ENCODE data around the gene LMTK3.
A peak's percentile ranks its signal among the peaks of the same experiment; 100 is the strongest.

Gene LMTK3

DNA sequence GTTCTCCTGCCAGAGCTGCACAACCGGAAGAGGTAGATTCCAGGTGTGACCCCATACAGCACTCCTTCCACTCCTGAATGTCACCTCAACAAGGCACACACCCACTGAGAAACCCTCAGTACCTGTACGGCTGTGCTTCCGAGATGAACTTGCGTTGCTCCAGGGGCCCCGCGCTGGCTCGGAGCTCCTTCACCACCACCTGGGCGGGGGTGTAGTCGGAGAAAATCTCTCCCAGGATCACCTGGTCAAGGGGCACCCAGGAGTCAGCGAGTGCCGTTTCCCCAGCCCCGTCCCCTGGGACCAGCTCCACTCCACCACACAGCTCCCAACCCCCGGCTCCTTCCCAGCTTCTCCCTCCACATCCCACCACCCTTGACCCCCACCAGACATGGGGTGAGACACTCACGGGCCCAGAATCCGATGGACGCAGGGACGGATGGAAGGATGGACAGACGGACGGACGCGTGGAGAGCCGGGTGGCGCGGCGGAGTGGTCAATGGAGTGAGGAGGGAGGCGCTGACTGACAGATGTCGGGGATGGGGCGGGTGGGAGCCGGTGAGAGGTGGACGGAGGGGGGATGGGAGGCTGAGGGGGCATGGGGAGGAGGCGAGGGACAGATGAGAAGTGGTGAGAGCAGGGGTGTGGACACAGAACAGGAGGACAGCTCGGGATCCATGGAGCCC, 2.8 kb downstream of the LMTK3 start:
- TF ChIP-seq, protein P1, sequence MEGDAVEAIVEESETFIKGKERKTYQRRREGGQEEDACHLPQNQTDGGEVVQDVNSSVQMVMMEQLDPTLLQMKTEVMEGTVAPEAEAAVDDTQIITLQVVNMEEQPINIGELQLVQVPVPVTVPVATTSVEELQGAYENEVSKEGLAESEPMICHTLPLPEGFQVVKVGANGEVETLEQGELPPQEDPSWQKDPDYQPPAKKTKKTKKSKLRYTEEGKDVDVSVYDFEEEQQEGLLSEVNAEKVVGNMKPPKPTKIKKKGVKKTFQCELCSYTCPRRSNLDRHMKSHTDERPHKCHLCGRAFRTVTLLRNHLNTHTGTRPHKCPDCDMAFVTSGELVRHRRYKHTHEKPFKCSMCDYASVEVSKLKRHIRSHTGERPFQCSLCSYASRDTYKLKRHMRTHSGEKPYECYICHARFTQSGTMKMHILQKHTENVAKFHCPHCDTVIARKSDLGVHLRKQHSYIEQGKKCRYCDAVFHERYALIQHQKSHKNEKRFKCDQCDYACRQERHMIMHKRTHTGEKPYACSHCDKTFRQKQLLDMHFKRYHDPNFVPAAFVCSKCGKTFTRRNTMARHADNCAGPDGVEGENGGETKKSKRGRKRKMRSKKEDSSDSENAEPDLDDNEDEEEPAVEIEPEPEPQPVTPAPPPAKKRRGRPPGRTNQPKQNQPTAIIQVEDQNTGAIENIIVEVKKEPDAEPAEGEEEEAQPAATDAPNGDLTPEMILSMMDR (IDR thresholded peaks at IDR 0.05): no peak
- no peak for DNase-seq
- intact Hi-C loops (cut with DNase I; ENCODE audit: low total_unique reads): no loop called here
- Histone ChIP-seq H3K9me3 (no peaks in the 10 kb centered on the region), H3K4me3 (no peak overlapping the region), H3K27ac (no peak overlapping the region), H3K36me3 (no peaks in the 10 kb centered on the region), H3K4me1 (peaks cover 0 to 27% (median 16%) of the 10 kb centered on the region in 4 donors), H3K27me3 (peaks cover 3 to 59% of the 10 kb centered on the region in 2 donors)

DNA sequence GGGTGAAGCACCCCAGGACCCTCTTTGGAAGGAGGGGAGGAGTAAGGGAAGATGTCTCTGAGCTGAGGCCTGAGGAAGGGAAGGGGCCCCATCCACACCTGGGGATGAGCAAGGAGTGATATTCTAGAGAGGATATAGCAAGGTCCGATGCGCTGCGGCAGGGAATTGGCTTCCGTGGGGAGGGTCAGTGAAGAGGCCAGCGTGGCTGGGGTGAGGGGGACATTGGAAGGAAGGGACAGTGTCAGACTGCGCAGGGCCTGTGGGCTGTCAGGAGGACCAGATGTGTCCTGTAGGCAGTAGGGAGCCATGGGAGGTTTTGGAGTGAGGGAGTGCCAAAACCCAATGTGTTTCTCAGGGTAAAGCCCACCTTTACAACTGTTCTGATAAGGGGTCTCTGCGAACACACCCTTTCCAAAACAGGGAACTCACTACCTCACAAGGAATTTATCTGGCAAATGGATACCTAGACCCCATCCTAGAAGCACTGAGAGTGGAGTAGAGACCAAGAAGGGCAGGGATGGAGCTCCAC, 3.7 kb downstream of the LMTK3 start:
- H3K36me3 ChIP-seq: no peaks in the 10 kb centered on the region
- intact Hi-C loops (cut with DNase I; ENCODE audit: low total_unique reads): no loop called here
- H3K4me1 ChIP-seq: peaks cover 0 to 19% (median 10%) of the 10 kb centered on the region in 4 donors
- H3K4me3 ChIP-seq: no peak overlapping the region
- H3K9me3 ChIP-seq: no peaks in the 10 kb centered on the region
- H3K27ac ChIP-seq: no peak overlapping the region
- DNase-seq: no peak
- H3K27me3 ChIP-seq: peaks cover 3 to 50% of the 10 kb centered on the region in 2 donors
- TF ChIP-seq, protein P1 (IDR thresholded peaks at IDR 0.05): no peak

DNA sequence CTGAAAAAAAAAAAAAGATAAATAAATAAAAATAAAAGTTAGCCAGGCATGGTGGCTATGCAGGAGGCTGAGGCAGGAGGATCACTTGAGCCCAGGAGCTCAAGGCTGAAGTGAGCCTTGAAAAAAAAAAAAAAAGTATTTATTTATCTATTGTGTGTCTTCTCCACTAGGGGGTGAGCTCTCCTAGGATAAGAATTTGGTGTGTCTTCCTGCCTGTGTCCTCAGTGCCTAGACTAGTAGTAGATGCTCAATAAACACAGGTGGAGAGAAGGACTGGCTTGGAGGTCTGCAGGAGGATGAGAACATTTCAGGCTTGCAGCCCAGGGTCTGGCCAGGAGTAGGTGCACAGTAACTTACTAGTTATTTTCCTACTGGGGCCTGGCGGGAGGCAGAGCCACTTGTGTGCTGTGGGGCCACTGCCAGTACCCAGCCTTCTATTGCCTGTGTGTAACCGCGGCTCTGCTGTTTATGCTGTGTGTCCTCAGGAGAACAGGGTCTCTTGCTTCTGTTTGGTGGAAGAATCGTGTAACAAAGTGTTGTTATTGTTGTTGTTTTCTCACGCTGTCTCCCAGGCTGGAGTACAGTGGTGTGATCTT, 5.4 kb downstream of the LMTK3 start:
- intact Hi-C loops (cut with DNase I; ENCODE audit: low total_unique reads): no loop called here
- DNase-seq: peak in 1 of 2 donors; percentile 59
- Histone ChIP-seq H3K4me1 (peaks cover 0 to 19% (median 11%) of the 10 kb centered on the region in 4 donors), H3K36me3 (no peaks in the 10 kb centered on the region), H3K9me3 (no peaks in the 10 kb centered on the region), H3K27me3 (peaks cover 0 to 47% of the 10 kb centered on the region in 2 donors), H3K27ac (no peak overlapping the region), H3K4me3 (no peak overlapping the region)
- TF ChIP-seq, protein P1 (IDR thresholded peaks at IDR 0.05): peak; percentile 27 to 38

DNA sequence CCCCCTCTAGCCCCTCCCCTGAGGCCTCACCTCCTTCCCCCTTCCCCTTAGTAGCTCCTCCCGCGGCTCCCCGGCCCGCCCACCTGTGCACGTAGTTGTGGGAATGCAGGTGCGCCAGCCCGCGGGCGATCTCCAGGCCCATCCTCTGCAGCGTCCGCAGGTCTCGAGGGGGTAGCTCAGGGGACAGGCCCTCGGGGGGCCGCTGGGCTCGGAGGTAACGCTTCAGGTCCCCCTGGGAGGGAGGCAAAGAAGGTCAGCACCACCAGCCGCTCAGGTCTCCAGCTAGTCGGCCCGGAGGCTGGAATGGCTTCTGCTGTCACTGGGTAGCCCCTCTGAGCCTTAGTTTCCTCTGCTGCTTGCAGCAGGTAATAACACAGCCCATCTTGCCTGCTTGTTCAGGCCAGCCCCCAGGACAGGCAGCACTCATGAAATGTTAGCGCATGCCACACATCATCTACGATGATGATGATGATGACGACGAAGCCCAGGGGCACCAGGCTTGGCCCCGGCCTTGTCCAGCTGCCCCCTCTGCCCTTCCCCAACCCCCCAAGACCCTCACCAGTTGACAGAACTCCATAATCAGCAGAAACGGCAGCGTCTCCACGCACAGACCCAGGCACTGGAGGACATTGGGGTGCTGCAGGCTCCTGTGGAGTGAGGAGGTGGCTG, 9.2 kb downstream of the LMTK3 start:
- Histone ChIP-seq H3K9me3 (no peaks in the 10 kb centered on the region), H3K4me1 (peaks cover 0 to 24% (median 12%) of the 10 kb centered on the region in 4 donors), H3K27me3 (peaks cover 0 to 52% of the 10 kb centered on the region in 2 donors), H3K27ac (no peak overlapping the region), H3K4me3 (no peak overlapping the region), H3K36me3 (no peaks in the 10 kb centered on the region)
- TF ChIP-seq, protein P1 (IDR thresholded peaks at IDR 0.05): no peak
- intact Hi-C loops (cut with DNase I; ENCODE audit: low total_unique reads): no loop called here
- no peak for DNase-seq

DNA sequence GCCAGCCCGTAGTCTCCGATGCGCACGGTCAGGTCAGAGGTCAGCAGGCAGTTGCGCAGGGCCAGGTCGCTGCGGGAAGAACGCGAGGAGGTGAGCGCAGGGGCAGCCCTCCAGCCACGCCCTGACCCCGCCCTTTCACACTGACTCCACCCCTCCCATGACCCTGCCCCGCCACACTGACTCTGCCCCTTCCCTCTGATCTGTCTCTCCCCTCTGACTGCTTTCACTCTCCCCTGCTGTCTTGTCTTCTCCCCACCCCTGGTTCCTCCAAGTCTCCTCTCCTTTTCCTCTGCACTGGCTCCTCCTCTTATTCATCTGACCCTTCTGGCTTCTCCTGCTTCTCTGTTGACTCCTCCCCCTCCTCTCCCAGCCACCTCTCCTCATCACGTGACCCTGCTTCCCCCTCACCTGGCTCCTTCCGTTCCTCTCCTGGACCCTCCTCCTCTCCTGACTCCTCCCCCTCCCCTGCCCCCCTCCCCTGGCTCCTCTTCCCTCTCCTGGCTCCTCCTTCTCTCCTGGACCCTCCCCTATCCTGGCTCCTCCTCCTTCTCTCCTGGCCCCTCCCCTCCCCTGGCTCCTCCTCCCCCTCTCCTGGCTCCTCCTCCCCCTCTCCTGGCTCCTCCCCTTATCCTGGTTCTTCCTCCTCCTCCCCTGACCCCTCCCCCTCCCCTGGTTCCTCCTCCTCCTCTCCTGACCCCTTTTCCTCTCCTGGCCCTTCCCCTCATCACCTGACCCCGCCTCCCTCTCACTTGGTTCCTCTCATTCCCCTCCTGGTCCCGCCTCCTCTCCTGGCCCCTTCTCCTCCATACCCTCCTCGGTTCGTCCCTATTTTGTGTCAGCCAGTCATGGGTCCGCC, 9.9 kb downstream of the LMTK3 start:
- DNase-seq: peak in 1 of 2 donors; percentile 80
- no peak overlapping the region for H3K27ac ChIP-seq

More for the DNA sequence above, 9.9 kb downstream of the LMTK3 start:
- Histone ChIP-seq H3K36me3 (no peaks in the 10 kb centered on the region), H3K27me3 (peaks cover 0 to 59% of the 10 kb centered on the region in 2 donors), H3K9me3 (no peaks in the 10 kb centered on the region), H3K4me1 (peaks cover 0 to 27% (median 12%) of the 10 kb centered on the region in 4 donors), H3K4me3 (no peak overlapping the region)
- TF ChIP-seq, protein P1 (IDR thresholded peaks at IDR 0.05): no peak
- intact Hi-C loops (cut with DNase I; ENCODE audit: low total_unique reads): no loop called here

All from tibial artery (tissue), 4 donors.